ENCODE measurements around the gene CELA2B. TPM values are rescaled to one million over a fixed set of nuclear protein-coding genes. Genes with fewer than 3 reads are reported as not detected.
"Not testable (repeated sequence)": the region's sequence is repeated elsewhere in the genome, so short reads cannot be mapped to it uniquely, and the experiment has no call there.

CELA2B gene
- total RNA-seq, 1 donor from 2014 or later, result not detected

- Mint-ChIP-seq H3K9me3 (no peaks in the 10 kb centered on the region), H3K27ac (no peak overlapping the region), H3K27me3 (no peaks in the 10 kb centered on the region), H3K36me3 (ENCODE audit: low read depth) (peaks cover 15% of the 10 kb centered on the region), H3K4me3 (no peak overlapping the region), H3K4me1 (no peaks in the 10 kb centered on the region)
- intact Hi-C loops (cut with micrococcal nuclease), result no loop called here
- DNase-seq, result no peak
Measured at GRCh38 chr1:15485636-15486035, 9.7 kb downstream of the CELA2B start.

- H3K27ac Mint-ChIP-seq; intact Hi-C loops (cut with micrococcal nuclease); H3K9me3 Mint-ChIP-seq; H3K4me1 Mint-ChIP-seq; H3K4me3 Mint-ChIP-seq; DNase-seq; H3K27me3 Mint-ChIP-seq: not testable (repeated sequence)
- H3K36me3 Mint-ChIP-seq (ENCODE audit: low read depth), result peaks cover 17% of the 10 kb centered on the region
Measured at GRCh38 chr1:15486844-15487610, 11.1 kb downstream of the CELA2B start.

GRCh38 chr1:15488371-15488770 is 12.5 kb downstream of the CELA2B start:
- peaks cover 22% of the 10 kb centered on the region for H3K36me3 Mint-ChIP-seq (ENCODE audit: low read depth)
- peaks cover 5% of the 10 kb centered on the region for H3K4me1 Mint-ChIP-seq
- no peak overlapping the region for H3K4me3 Mint-ChIP-seq
- no peak for DNase-seq
- no peak overlapping the region for H3K27ac Mint-ChIP-seq
- H3K27me3 Mint-ChIP-seq, result no peaks in the 10 kb centered on the region
- H3K9me3 Mint-ChIP-seq, result no peaks in the 10 kb centered on the region
- intact Hi-C loops (cut with micrococcal nuclease), result no loop called here

GRCh38 chr1:15489052-15489736 is 13.3 kb downstream of the CELA2B start:
- DNase-seq, result no peak
- Mint-ChIP-seq H3K9me3 (no peaks in the 10 kb centered on the region), H3K4me3 (no peak overlapping the region), H3K4me1 (peaks cover 5% of the 10 kb centered on the region), H3K27me3 (no peaks in the 10 kb centered on the region), H3K27ac (no peak overlapping the region), H3K36me3 (ENCODE audit: low read depth) (peaks cover 22% of the 10 kb centered on the region)
- intact Hi-C loops (cut with micrococcal nuclease), result no loop called here

- not testable (repeated sequence) for H3K4me3 Mint-ChIP-seq, H3K27me3 Mint-ChIP-seq, H3K9me3 Mint-ChIP-seq, H3K4me1 Mint-ChIP-seq, H3K27ac Mint-ChIP-seq
- peaks cover 27% of the 10 kb centered on the region for H3K36me3 Mint-ChIP-seq (ENCODE audit: low read depth)
- intact Hi-C loops (cut with micrococcal nuclease), result loop anchor here (10.0 kb wide), 1 partner anchor 166 kb away; no protein-coding TSS in a partner anchor
- peak; percentile 63 for DNase-seq
Measured at GRCh38 chr1:15491010-15491409, 15.1 kb downstream of the CELA2B start.

GRCh38 chr1:15492596-15492995 is 16.7 kb downstream of the CELA2B start:
- H3K4me3 Mint-ChIP-seq, result no peak overlapping the region
- H3K4me1 Mint-ChIP-seq, result peaks cover 5% of the 10 kb centered on the region

GRCh38 chr1:15493869-15494390 is 18.0 kb downstream of the CELA2B start:
- H3K27me3 Mint-ChIP-seq, result no peaks in the 10 kb centered on the region
- no peak for DNase-seq
- H3K27ac Mint-ChIP-seq, result no peak overlapping the region
- H3K4me3 Mint-ChIP-seq, result no peak overlapping the region
- no peaks in the 10 kb centered on the region for H3K9me3 Mint-ChIP-seq
- peaks cover 5% of the 10 kb centered on the region for H3K4me1 Mint-ChIP-seq
- intact Hi-C loops (cut with micrococcal nuclease), result loop anchor here (10.0 kb wide), 1 partner anchor 169 kb away; no protein-coding TSS in a partner anchor
- peaks cover 25% of the 10 kb centered on the region for H3K36me3 Mint-ChIP-seq (ENCODE audit: low read depth)

More at GRCh38 chr1:15492596-15492995, 16.7 kb downstream of the CELA2B start:
- no peaks in the 10 kb centered on the region for H3K27me3 Mint-ChIP-seq
- H3K36me3 Mint-ChIP-seq (ENCODE audit: low read depth), result peaks cover 21% of the 10 kb centered on the region
- no peak for DNase-seq
- H3K9me3 Mint-ChIP-seq, result no peaks in the 10 kb centered on the region
- intact Hi-C loops (cut with micrococcal nuclease), result loop anchor here (10.0 kb wide), 1 partner anchor 168 kb away; no protein-coding TSS in a partner anchor
- no peak overlapping the region for H3K27ac Mint-ChIP-seq

GRCh38 chr1:15500184-15501178 is 24.6 kb downstream of the CELA2B start:
- Mint-ChIP-seq H3K9me3 (no peaks in the 10 kb centered on the region), H3K4me1 (no peaks in the 10 kb centered on the region), H3K27ac (no peak overlapping the region), H3K4me3 (no peak overlapping the region), H3K36me3 (ENCODE audit: low read depth) (peaks cover 31% of the 10 kb centered on the region), H3K27me3 (no peaks in the 10 kb centered on the region)
- no peak for DNase-seq
- intact Hi-C loops (cut with micrococcal nuclease), result no loop called here

GRCh38 chr1:15501208-15502032 is 25.5 kb downstream of the CELA2B start:
- H3K4me3 Mint-ChIP-seq, result no peak overlapping the region
- no peaks in the 10 kb centered on the region for H3K27me3 Mint-ChIP-seq
- H3K4me1 Mint-ChIP-seq, result no peaks in the 10 kb centered on the region
- H3K9me3 Mint-ChIP-seq, result no peaks in the 10 kb centered on the region
- peak; percentile 86 for DNase-seq
- H3K27ac Mint-ChIP-seq, result no peak overlapping the region
- intact Hi-C loops (cut with micrococcal nuclease), result no loop called here
- peaks cover 22% of the 10 kb centered on the region for H3K36me3 Mint-ChIP-seq (ENCODE audit: low read depth)

- no peak overlapping the region for H3K27ac Mint-ChIP-seq
- H3K9me3 Mint-ChIP-seq, result no peaks in the 10 kb centered on the region
- H3K4me1 Mint-ChIP-seq, result no peaks in the 10 kb centered on the region
- no peaks in the 10 kb centered on the region for H3K27me3 Mint-ChIP-seq
- no peak overlapping the region for H3K4me3 Mint-ChIP-seq
- DNase-seq, result no peak
- H3K36me3 Mint-ChIP-seq (ENCODE audit: low read depth), result peaks cover 23% of the 10 kb centered on the region
- intact Hi-C loops (cut with micrococcal nuclease), result no loop called here
Measured at GRCh38 chr1:15504436-15504835, 28.5 kb downstream of the CELA2B start.

GRCh38 chr1:15506831-15507230 is 30.9 kb downstream of the CELA2B start:
- no peak overlapping the region for H3K27ac Mint-ChIP-seq
- H3K9me3 Mint-ChIP-seq, result no peaks in the 10 kb centered on the region
- no peak for DNase-seq
- no peak overlapping the region for H3K4me3 Mint-ChIP-seq
- peaks cover 22% of the 10 kb centered on the region for H3K36me3 Mint-ChIP-seq (ENCODE audit: low read depth)
- H3K27me3 Mint-ChIP-seq, result no peaks in the 10 kb centered on the region
- intact Hi-C loops (cut with micrococcal nuclease), result no loop called here
- H3K4me1 Mint-ChIP-seq, result peaks cover 3% of the 10 kb centered on the region

GRCh38 chr1:15507278-15507677 is 31.4 kb downstream of the CELA2B start:
- Mint-ChIP-seq H3K4me3 (no peak overlapping the region), H3K4me1 (peaks cover 6% of the 10 kb centered on the region), H3K27me3 (no peaks in the 10 kb centered on the region), H3K9me3 (no peaks in the 10 kb centered on the region), H3K27ac (no peak overlapping the region), H3K36me3 (ENCODE audit: low read depth) (peaks cover 27% of the 10 kb centered on the region)
- no peak for DNase-seq
- intact Hi-C loops (cut with micrococcal nuclease), result no loop called here
